HUES64 (cell line): ENCODE results near the gene MAOA.
"Not testable (repeated sequence)": the region's sequence is repeated elsewhere in the genome, so short reads cannot be mapped to it uniquely, and the experiment has no call there.

Experiments used
- H3K27ac ChIP-seq: 2 replicates; pipeline ENCODE4 v1.7.0; 2013; ENCODE audit warnings: low read depth, low read length, inconsistent platforms
- H3K27me3 ChIP-seq: 2 replicates; pipeline ENCODE4 v1.6.1; 2013; ENCODE audit warnings: mild to moderate bottlenecking, low read length; ENCODE audit not compliant: insufficient read depth
- H3K36me3 ChIP-seq: 2 replicates; pipeline ENCODE4 v1.6.1; 2013; ENCODE audit warnings: mild to moderate bottlenecking, low read length; ENCODE audit not compliant: insufficient read depth
- H3K4me1 ChIP-seq: 2 replicates; pipeline ENCODE4 v1.6.1; 2013; ENCODE audit warnings: mild to moderate bottlenecking, low read length, moderate library complexity; ENCODE audit not compliant: insufficient read depth
- H3K4me3 ChIP-seq: 2 replicates; pipeline ENCODE4 v1.5.1; 2013; ENCODE audit warnings: mild to moderate bottlenecking, low read length, moderate library complexity
- H3K9ac ChIP-seq: 2 replicates; pipeline ENCODE4 v1.6.1; 2013; ENCODE audit warnings: mild to moderate bottlenecking, low read depth, low read length
- H3K9me3 ChIP-seq: 2 replicates; pipeline ENCODE4 v1.6.1; 2013; ENCODE audit warnings: low read depth, low read length; ENCODE audit not compliant: insufficient read depth
- WGBS: fragments of 150-250, 120-280 bp; methylation state at CpG from one replicate; pipeline ENCODE4 v1.1.7; 2013; ENCODE audit warnings: missing lambda C conversion rate; 5-methylcytosine and 5-hydroxymethylcytosine counted together

The MAOA gene

DNA sequence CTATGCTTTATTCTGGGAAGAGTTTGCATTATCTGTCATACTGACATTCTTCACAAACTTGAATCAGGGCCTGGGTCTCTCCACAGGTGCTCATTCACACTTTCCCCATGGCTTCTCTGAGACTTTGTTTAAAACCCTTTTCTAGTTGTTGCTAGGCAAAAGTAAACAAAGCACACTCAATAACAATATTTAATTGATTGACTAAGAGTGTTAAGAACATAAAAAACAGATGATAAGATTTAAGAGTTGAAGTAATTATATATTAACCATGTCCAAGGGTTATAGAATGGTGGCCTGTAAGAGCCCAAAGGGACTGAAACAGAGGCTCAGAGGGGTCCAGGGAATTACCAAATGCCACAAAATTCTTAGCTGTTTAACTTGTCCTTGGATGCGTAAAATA, 7.1 kb downstream of the MAOA start:
- 96% methylated on average over 1 of the region's 1 CpG for WGBS
- H3K27ac ChIP-seq = no peak overlapping the region
- H3K4me3 ChIP-seq = no peak overlapping the region
- H3K9me3 ChIP-seq = no peaks in the 10 kb centered on the region
- H3K36me3 ChIP-seq = no peaks in the 10 kb centered on the region
- H3K9ac ChIP-seq = no peak overlapping the region
- H3K27me3 ChIP-seq = no peaks in the 10 kb centered on the region
- no peaks in the 10 kb centered on the region for H3K4me1 ChIP-seq

- 93% methylated on average over 3 of the region's 3 CpGs for WGBS
- H3K27ac ChIP-seq = no peak overlapping the region
- no peaks in the 10 kb centered on the region for H3K36me3 ChIP-seq
Measured at GRCh38 chrX:43664258-43664657, 8.2 kb downstream of the MAOA start.

DNA sequence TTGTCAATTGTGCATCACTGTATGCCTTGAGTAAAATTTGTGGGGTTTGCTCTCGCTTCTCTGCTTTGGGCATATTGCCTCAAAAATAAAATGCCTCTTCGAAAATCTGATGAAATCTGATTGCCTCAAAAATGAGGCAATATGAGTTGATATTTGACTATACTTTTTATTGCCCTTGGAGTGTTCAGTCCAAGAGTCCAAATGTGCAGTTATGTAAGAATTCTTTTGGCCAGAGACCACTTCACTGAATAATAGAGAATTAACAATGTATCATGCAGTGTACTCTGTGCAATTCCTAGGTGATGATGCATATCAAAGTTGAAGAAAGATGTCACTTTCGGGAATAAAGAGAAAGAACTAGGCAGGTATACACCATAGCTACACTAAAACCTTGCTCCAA, 8.6 kb downstream of the MAOA start:
- no peaks in the 10 kb centered on the region for H3K27me3 ChIP-seq
- H3K27ac ChIP-seq = no peak overlapping the region
- H3K4me3 ChIP-seq = no peak overlapping the region
- H3K9ac ChIP-seq = no peak overlapping the region
- H3K9me3 ChIP-seq = no peaks in the 10 kb centered on the region
- no peaks in the 10 kb centered on the region for H3K4me1 ChIP-seq
- no peaks in the 10 kb centered on the region for H3K36me3 ChIP-seq
- 85% methylated on average over 3 of the region's 3 CpGs for WGBS

More at GRCh38 chrX:43664258-43664657, 8.2 kb downstream of the MAOA start:
- Histone ChIP-seq H3K27me3 (no peaks in the 10 kb centered on the region), H3K4me1 (no peaks in the 10 kb centered on the region), H3K4me3 (no peak overlapping the region), H3K9me3 (no peaks in the 10 kb centered on the region), H3K9ac (no peak overlapping the region)

- Histone ChIP-seq H3K4me1 (no peaks in the 10 kb centered on the region), H3K9ac (no peak overlapping the region), H3K9me3 (no peaks in the 10 kb centered on the region), H3K27ac (no peak overlapping the region), H3K27me3 (no peaks in the 10 kb centered on the region), H3K36me3 (no peaks in the 10 kb centered on the region), H3K4me3 (no peak overlapping the region)
- 97% methylated on average over 3 of the region's 3 CpGs for WGBS
Measured at GRCh38 chrX:43666311-43666912, 10.3 kb downstream of the MAOA start.

DNA sequence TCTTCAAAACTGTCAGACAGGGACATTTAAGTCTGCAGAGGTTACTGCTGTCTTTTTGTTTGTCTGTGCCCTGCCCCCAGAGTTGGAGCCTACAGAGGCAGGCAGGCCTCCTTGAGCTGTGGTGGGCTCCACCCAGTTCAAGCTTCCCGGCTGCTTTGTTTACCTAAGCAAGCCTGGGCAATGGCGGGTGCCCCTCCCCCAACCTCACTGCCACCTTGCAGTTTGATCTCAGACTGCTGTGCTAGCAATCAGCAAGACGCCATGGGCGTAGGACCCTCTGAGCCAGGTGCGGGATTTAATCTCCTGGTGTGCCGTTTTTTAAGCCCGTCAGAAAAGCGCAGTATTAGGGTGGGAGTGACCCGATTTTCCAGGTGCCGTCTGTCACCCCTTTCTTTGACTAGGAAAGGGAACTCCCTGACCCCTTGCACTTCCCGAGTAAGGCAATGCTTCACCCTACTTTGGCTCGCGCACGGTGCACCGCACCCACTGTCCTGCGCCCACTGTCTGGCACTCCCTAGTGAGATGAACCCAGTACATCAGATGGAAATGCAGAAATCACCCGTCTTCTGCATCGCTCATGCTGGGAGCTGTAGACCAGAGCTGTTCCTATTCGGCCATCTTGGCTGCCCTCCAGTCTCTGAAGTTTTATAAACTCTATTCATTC, 20.0 kb downstream of the MAOA start:
- H3K27me3 ChIP-seq, H3K4me1 ChIP-seq, H3K4me3 ChIP-seq, H3K36me3 ChIP-seq, H3K9ac ChIP-seq, H3K27ac ChIP-seq, H3K9me3 ChIP-seq: not testable (repeated sequence)
- WGBS = 86% methylated on average over 15 of the region's 19 CpGs

DNA sequence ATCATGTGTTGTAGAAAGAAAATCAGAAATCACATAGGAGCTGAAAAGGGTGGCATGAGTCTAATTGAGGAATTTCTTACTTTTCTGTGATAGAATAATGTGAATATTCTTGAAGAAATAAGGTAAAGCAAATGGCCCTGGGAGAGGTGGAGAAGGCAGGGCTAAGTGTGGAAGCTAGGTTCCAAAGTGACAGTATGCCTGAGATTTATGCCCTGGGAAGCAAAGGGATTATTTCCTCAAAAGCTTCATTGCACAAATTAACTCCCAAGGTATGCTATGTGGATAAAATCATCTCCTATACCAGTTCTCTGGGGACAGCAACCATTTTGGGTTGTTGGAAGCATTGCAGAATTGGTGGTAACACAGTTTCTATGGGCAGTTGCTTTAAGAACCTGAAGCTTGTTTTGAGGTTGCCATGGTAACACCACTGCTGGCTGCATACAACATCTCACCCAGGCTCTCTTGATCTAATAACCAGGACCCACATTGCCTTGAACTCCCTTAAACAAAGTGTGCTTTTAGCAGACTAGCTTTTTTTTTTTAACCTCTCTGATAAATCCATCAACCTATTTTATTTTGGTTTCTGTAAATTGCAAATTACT, 21.0 kb downstream of the MAOA start:
- Histone ChIP-seq H3K27me3 (no peaks in the 10 kb centered on the region), H3K4me3 (no peak overlapping the region), H3K36me3 (no peaks in the 10 kb centered on the region), H3K27ac (no peak overlapping the region), H3K9ac (no peak overlapping the region), H3K4me1 (no peaks in the 10 kb centered on the region), H3K9me3 (no peaks in the 10 kb centered on the region)

DNA sequence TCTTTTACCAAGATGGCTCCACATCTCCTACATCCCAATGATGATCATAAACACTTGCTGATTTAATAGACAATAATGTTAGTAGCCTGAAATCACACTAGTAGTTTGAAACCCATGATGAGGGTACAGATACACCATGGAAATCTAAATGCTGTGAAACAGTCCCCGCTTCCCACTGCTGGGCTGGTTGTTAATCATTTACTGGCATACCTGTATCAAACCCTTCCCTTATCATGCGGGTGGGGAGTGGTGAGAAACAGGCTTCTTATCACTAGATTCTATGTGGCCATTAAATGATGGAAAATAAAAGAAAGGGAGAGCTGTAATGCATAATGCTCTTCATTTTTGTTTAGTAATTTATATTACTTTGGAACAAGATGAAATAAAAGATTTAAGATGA, 21.9 kb downstream of the MAOA start:
- no CpG with 5 or more reads among the region's 2 CpGs for WGBS
- Histone ChIP-seq H3K27ac (no peak overlapping the region), H3K9ac (no peak overlapping the region)

DNA sequence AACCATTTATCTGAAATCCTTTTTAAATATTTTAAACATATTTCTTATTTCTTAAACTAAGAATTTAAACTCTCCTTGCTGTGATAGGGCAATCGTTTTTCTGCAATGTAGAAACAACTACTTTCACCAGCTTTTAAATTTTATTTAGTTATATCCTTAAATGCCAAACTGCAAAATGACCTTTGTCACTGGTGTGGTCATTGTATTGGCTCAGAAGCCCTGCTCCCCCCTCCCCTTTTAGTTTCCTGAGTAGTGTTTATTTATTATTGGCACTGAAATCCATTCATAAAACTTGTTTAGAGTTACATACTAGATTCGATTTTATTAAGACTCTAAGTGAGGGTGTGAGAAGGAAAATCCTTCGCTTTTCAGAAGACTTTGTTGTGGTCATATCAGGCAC, 23.0 kb downstream of the MAOA start:
- H3K27ac ChIP-seq = no peak overlapping the region
- H3K27me3 ChIP-seq = no peaks in the 10 kb centered on the region
- H3K9ac ChIP-seq = no peak overlapping the region
- no peaks in the 10 kb centered on the region for H3K36me3 ChIP-seq
- WGBS = 90% methylated on average over 3 of the region's 3 CpGs
- H3K4me1 ChIP-seq = no peaks in the 10 kb centered on the region
- no peak overlapping the region for H3K4me3 ChIP-seq
- no peaks in the 10 kb centered on the region for H3K9me3 ChIP-seq

More for the DNA sequence above, 21.9 kb downstream of the MAOA start:
- Histone ChIP-seq H3K27me3 (no peaks in the 10 kb centered on the region), H3K4me1 (no peaks in the 10 kb centered on the region), H3K36me3 (no peaks in the 10 kb centered on the region), H3K9me3 (no peaks in the 10 kb centered on the region), H3K4me3 (no peak overlapping the region)

DNA sequence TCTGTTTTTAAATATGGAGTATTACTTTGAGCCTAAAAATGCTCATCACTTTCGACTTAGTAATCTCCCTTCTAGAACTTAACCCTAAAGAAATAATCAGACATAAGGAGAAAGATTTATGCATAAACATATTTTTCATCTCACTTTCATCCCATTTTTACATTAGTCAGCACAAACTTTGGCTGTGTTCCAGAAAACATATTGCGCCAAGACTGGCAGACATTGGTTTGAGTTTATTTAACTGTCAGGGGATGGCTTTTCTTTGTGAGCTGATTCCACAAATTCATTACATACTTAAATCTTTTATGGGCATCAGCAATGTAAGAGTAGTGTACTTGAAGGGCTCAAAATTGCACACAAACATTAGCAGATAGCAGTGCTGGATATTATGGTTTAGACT, 23.7 kb downstream of the MAOA start:
- Histone ChIP-seq H3K9ac (no peak overlapping the region), H3K9me3 (no peaks in the 10 kb centered on the region), H3K4me1 (no peaks in the 10 kb centered on the region), H3K27me3 (no peaks in the 10 kb centered on the region), H3K36me3 (no peaks in the 10 kb centered on the region), H3K27ac (no peak overlapping the region), H3K4me3 (no peak overlapping the region)
- WGBS = no CpG with 5 or more reads among the region's 2 CpGs

DNA sequence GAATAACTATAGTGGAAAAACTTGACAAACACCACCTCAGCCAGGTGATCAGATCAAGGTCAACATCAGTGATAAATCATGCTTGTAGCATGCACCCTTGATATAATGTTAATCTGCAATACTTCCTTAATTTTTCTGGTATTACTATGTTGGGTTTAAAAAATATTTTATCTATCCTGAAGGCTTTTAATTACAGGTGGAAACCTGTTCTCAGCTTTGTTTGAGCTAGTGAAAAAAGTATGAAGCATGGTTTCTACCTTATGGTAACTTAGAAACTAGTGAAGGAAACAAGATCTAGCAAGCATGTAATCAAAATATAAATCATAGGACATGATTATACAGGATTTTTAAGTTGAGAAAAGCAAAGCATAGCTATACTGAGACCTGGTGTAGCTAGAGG, 26.6 kb downstream of the MAOA start:
- Histone ChIP-seq H3K27ac (no peak overlapping the region), H3K27me3 (no peaks in the 10 kb centered on the region), H3K4me3 (no peak overlapping the region), H3K36me3 (no peaks in the 10 kb centered on the region), H3K9me3 (no peaks in the 10 kb centered on the region), H3K9ac (no peak overlapping the region), H3K4me1 (no peaks in the 10 kb centered on the region)

DNA sequence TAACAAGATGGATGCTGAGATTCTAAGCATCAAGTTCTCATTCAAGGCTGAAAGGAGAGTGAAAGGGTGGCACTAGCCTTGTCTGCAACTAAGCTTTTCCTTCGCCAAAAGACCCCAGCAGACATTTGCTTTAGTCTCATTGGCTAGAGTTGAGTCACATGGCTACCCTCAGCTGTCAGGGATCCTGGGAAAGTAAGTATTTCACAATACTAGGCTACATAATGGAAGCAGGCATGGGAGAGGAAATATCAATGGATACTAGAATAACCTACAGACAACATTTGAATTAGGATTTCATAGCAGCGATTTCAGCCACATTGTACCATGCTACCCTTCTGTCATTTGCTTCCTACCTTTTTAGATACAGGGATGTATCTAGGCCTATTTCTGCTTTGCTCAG, 29.1 kb downstream of the MAOA start:
- Histone ChIP-seq H3K4me3 (no peak overlapping the region), H3K9ac (no peak overlapping the region), H3K9me3 (no peaks in the 10 kb centered on the region), H3K4me1 (no peaks in the 10 kb centered on the region), H3K27ac (no peak overlapping the region), H3K27me3 (no peaks in the 10 kb centered on the region), H3K36me3 (no peaks in the 10 kb centered on the region)
- WGBS = 72% methylated on average over 2 of the region's 2 CpGs
